A673 (cell line): Measurements from ENCODE around the gene LAMA2. TPM values are rescaled to one million over a fixed set of nuclear protein-coding genes. Genes with fewer than 3 reads are reported as not detected.

ENCODE experiments used
- BruUV-seq: library from RNA; stranded (reverse); fragments of 400-500 nt; replicated peaks from 2 replicates; lab custom pipeline; 2021; lab: Mats Ljungman, UMichigan
- CTCF ChIA-PET: fragments of 300-600 bp; sonication (Branson Sonifier 250); formaldehyde crosslinking; loops from one replicate; lab custom pipeline; 2022; ENCODE audit warnings: antibody characterized with exemption; lab: Charles Lee
- POLR2A ChIA-PET: fragments of 300-600 bp; sonication (Branson Sonifier 250); formaldehyde crosslinking; loops from one replicate; lab custom pipeline; 2022; ENCODE audit warnings: antibody characterized with exemption; ENCODE audit not compliant: low non-redundant PET; lab: Charles Lee
- DNase-seq: peaks from one replicate; pipeline ENCODE4 v3.0.0-alpha.2; 2015; ENCODE audit warnings: low spot score
- H3K27ac ChIP-seq: fragments of 200-600 bp; sonication (generic); 2 replicates; pipeline ENCODE4 v1.5.1; 2016; ENCODE audit warnings: mixed run types, low read depth, mild to moderate bottlenecking, mixed read lengths, antibody characterized with exemption, low read length; ENCODE audit not compliant: poor library complexity, severe bottlenecking
- H3K27me3 ChIP-seq: fragments of 200-600 bp; sonication (generic); replicated peaks from 2 replicates; pipeline ENCODE4 v1.6.1; 2017; ENCODE audit warnings: mixed run types, low read depth, mild to moderate bottlenecking, mixed read lengths, antibody characterized with exemption, low read length; ENCODE audit not compliant: insufficient read depth, poor library complexity
- H3K36me3 ChIP-seq: fragments of 200-600 bp; sonication (generic); 2 replicates; pipeline ENCODE4 v1.6.1; 2016; ENCODE audit warnings: mixed run types, mild to moderate bottlenecking, mixed read lengths, antibody characterized with exemption, low read length; ENCODE audit not compliant: insufficient read depth, poor library complexity, severe bottlenecking
- H3K4me1 ChIP-seq: fragments of 200-600 bp; sonication (generic); 2 replicates; pipeline ENCODE4 v1.6.1; 2017; ENCODE audit warnings: mixed run types, mild to moderate bottlenecking, mixed read lengths, antibody characterized with exemption, low read length; ENCODE audit not compliant: insufficient read depth, poor library complexity, severe bottlenecking
- H3K4me3 ChIP-seq: fragments of 200-600 bp; sonication (generic); 2 replicates; pipeline ENCODE4 v1.5.1; 2016; ENCODE audit warnings: low read depth, mixed run types, mild to moderate bottlenecking, mixed read lengths, low read length; ENCODE audit not compliant: poor library complexity, severe bottlenecking
- H3K9me3 ChIP-seq: fragments of 200-600 bp; sonication (generic); 2 replicates; pipeline ENCODE4 v1.6.1; 2016; ENCODE audit warnings: mixed run types, low read depth, mild to moderate bottlenecking, mixed read lengths, antibody characterized with exemption, low read length; ENCODE audit not compliant: poor library complexity, severe bottlenecking
- EZH2 ChIP-seq: fragments of 200-600 bp; sonication (generic); IDR thresholded peaks from 2 replicates; pipeline ENCODE4 v1.6.1; 2017; ENCODE audit warnings: borderline replicate concordance, low read depth, mild to moderate bottlenecking, mixed read lengths, antibody characterized with exemption, low read length; ENCODE audit not compliant: poor library complexity, severe bottlenecking
- intact Hi-C: fragments of 100-400 bp; cut with micrococcal nuclease; formaldehyde crosslinking; loops from one replicate; pipeline ENCODE4 v1.10.0; 2022; ENCODE audit not compliant: unreplicated experiment
- total RNA-seq: library from RNA; stranded (reverse); gene quantifications from 2 replicates; pipeline ENCODE4 v1.2.3, GENCODE V29; 2021
- TF ChIP-seq, protein P1 (sequence below): fragments of 300-800, 200-600 bp; sonication (generic); conservative IDR thresholded peaks from 2 replicates; pipeline ENCODE4 v1.5.1; 2017; ENCODE audit warnings: low read depth, mild to moderate bottlenecking, antibody characterized with exemption, low read length, moderate library complexity, mixed read lengths

The LAMA2 gene
- total RNA-seq, 1 experiment from 2014 or later, result 2.2 TPM

GRCh38 chr6:129269891-129270290, 387.0 kb downstream of the LAMA2 start:
- no peak overlapping the region for H3K4me3 ChIP-seq
- H3K4me1 ChIP-seq, result no peaks in the 10 kb centered on the region
- no peak for TF ChIP-seq EZH2
- TF ChIP-seq, protein P1, sequence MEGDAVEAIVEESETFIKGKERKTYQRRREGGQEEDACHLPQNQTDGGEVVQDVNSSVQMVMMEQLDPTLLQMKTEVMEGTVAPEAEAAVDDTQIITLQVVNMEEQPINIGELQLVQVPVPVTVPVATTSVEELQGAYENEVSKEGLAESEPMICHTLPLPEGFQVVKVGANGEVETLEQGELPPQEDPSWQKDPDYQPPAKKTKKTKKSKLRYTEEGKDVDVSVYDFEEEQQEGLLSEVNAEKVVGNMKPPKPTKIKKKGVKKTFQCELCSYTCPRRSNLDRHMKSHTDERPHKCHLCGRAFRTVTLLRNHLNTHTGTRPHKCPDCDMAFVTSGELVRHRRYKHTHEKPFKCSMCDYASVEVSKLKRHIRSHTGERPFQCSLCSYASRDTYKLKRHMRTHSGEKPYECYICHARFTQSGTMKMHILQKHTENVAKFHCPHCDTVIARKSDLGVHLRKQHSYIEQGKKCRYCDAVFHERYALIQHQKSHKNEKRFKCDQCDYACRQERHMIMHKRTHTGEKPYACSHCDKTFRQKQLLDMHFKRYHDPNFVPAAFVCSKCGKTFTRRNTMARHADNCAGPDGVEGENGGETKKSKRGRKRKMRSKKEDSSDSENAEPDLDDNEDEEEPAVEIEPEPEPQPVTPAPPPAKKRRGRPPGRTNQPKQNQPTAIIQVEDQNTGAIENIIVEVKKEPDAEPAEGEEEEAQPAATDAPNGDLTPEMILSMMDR, result no peak
- CTCF ChIA-PET, result no interaction called here
- H3K36me3 ChIP-seq, result no peaks in the 10 kb centered on the region
- intact Hi-C loops, result no loop called here
- no peak overlapping the region for H3K27ac ChIP-seq
- POLR2A ChIA-PET, result no interaction called here
- DNase-seq, result no peak
- BruUV-seq, result no TSS peak
- no peaks in the 10 kb centered on the region for H3K9me3 ChIP-seq
- H3K27me3 ChIP-seq, result no peaks in the 10 kb centered on the region

DNA sequence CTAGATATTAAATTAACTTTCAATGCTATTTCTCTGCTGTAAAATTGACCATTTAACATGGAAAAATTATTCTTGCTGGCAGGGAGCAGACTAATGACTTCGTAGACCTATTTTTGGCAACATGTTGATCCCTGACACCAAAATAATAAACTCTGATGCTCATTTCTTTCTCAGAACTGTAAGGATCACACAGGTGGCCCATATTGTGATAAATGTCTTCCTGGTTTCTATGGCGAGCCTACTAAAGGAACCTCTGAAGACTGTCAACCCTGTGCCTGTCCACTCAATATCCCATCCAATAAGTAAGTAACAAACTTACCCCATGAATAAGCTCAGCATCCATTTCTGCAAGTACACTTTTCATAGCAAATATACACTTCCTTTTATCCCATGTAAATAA, 387.5 kb downstream of the LAMA2 start:
- intact Hi-C loops, result no loop called here
- CTCF ChIA-PET, result no interaction called here
- BruUV-seq, result no TSS peak

DNA sequence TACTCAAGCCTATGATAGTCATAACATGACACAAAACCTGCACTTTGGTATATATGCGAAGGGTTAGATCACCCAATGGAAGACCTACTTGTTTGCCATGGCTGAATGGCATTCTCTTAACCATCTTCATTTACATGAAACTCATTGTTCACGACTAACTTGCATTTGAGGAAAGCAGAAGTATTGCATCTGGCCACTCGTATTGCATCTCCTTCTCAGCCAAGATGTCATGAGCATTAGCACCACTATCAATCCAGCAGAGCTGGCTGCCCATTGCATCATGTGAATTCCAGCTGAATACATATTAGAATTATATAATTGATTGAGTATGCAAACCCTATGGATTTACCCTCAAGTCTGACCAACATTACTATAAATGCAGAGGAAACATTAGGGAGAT, 390.2 kb downstream of the LAMA2 start:
- DNase-seq, result no peak
- Histone ChIP-seq H3K9me3 (no peaks in the 10 kb centered on the region), H3K4me1 (no peaks in the 10 kb centered on the region), H3K36me3 (no peaks in the 10 kb centered on the region), H3K27me3 (no peaks in the 10 kb centered on the region), H3K4me3 (no peak overlapping the region), H3K27ac (no peak overlapping the region)
- POLR2A ChIA-PET, result no interaction called here
- TF ChIP-seq, protein P1, result no peak
- no peak for TF ChIP-seq EZH2
- no TSS peak for BruUV-seq
- CTCF ChIA-PET, result no interaction called here
- intact Hi-C loops, result no loop called here

More for the DNA sequence above, 387.5 kb downstream of the LAMA2 start:
- POLR2A ChIA-PET, result no interaction called here
- TF ChIP-seq EZH2, result no peak
- TF ChIP-seq, protein P1, result no peak
- Histone ChIP-seq H3K27me3 (no peaks in the 10 kb centered on the region), H3K36me3 (no peaks in the 10 kb centered on the region), H3K4me3 (no peak overlapping the region), H3K9me3 (no peaks in the 10 kb centered on the region), H3K4me1 (no peaks in the 10 kb centered on the region), H3K27ac (no peak overlapping the region)
- no peak for DNase-seq
